Activated CD4-positive, alpha-beta T cell treated with anti-CD3 and anti-CD28 coated beads, Interleukin-2, amount 10 ng/mL, durations not matched to agents 7 days and 5 days (primary cell): ENCODE data around the gene PTMS. TPM values are rescaled to one million over a fixed set of nuclear protein-coding genes. Genes with fewer than 3 reads are reported as not detected.

Experiments used
- total RNA-seq, 2 experiments: library from RNA; stranded (reverse); gene quantifications; one replicate each; pipeline ENCODE4 v1.2.3, GENCODE V29; 2021

PTMS gene
- total RNA-seq, 2 experiments from 2014 or later: 16.4 to 25.6 TPM

Other genes starting within 250 kb of the PTMS start
- 1,000 to 10,000 TPM; 4,459 to 4,958 TPM for gene GAPDH, start 231.8 kb upstream of the PTMS start, total RNA-seq
- gene IFFO1, start 210.3 kb upstream of the PTMS start, total RNA-seq: 10 to 100 TPM; 28.3 to 30.4 TPM
- 10 to 100 TPM; 74.1 to 76.4 TPM for gene NOP2, start 198.1 kb upstream of the PTMS start, total RNA-seq
- 100 to 1,000 TPM; 262 to 263 TPM for gene CHD4, start 159.0 kb upstream of the PTMS start, total RNA-seq
- gene LPAR5, start 130.4 kb upstream of the PTMS start, total RNA-seq: 1 to 10 TPM; 6.2 to 6.6 TPM
- 1 to 10 TPM; 1.6 to 2.6 TPM for gene ACRBP, start 118.9 kb upstream of the PTMS start, total RNA-seq
- 10 to 100 TPM; 33.7 to 40.2 TPM for gene ING4, start 103.2 kb upstream of the PTMS start, total RNA-seq
- 10 to 100 TPM; 90.9 to 95.4 TPM for gene ZNF384, start 77.0 kb upstream of the PTMS start, total RNA-seq
- not detected for gene PIANP, start 65.5 kb upstream of the PTMS start, total RNA-seq
- 10 to 100 TPM; 29.5 to 36.8 TPM for gene COPS7A, start 42.3 kb upstream of the PTMS start, total RNA-seq
- 10 to 100 TPM; 90.7 to 95.4 TPM for gene MLF2, start 13.2 kb upstream of the PTMS start, total RNA-seq
- gene LAG3, start 6.2 kb downstream of the PTMS start, total RNA-seq: 10 to 100 TPM; 12.0 to 13.1 TPM
- 100 to 1,000 TPM; 219 to 227 TPM for gene CD4, start 23.2 kb downstream of the PTMS start, total RNA-seq
- under 1 TPM; 0.25 to 0.29 TPM for gene GPR162, start 55.5 kb downstream of the PTMS start, total RNA-seq
- gene P3H3, start 62.0 kb downstream of the PTMS start, total RNA-seq: under 1 TPM in 1 of 2 experiments, not detected in 1; 0.40 TPM
- not detected for gene GNB3, start 74.6 kb downstream of the PTMS start, total RNA-seq
- 100 to 1,000 TPM; 118 to 122 TPM for gene CDCA3, start 84.9 kb downstream of the PTMS start, total RNA-seq
- 100 to 1,000 TPM; 119 to 131 TPM for gene USP5, start 85.8 kb downstream of the PTMS start, total RNA-seq
- gene TPI1, start 101.2 kb downstream of the PTMS start, total RNA-seq: 1,000 to 10,000 TPM in 1 of 2 experiments, 100 to 1,000 TPM in 1; 918 to 1,035 TPM
- 10 to 100 TPM; 15.4 to 17.3 TPM for gene SPSB2, start 106.9 kb downstream of the PTMS start, total RNA-seq
- 1 to 10 TPM; 4.4 to 5.2 TPM for gene LRRC23, start 138.5 kb downstream of the PTMS start, total RNA-seq
- gene ENO2, start 148.2 kb downstream of the PTMS start, total RNA-seq: 100 to 1,000 TPM; 156 to 160 TPM
- gene ATN1, start 161.6 kb downstream of the PTMS start, total RNA-seq: 10 to 100 TPM; 27.3 to 27.6 TPM
- not detected for gene RNU7-1, start 177.5 kb downstream of the PTMS start, total RNA-seq
- 100 to 1,000 TPM; 156 to 181 TPM for gene C12orf57, start 177.7 kb downstream of the PTMS start, total RNA-seq
- gene PTPN6, start 185.0 kb downstream of the PTMS start, total RNA-seq: 100 to 1,000 TPM; 346 to 354 TPM
- gene PHB2, start 204.3 kb downstream of the PTMS start, total RNA-seq: 100 to 1,000 TPM; 214 to 230 TPM
- 10 to 100 TPM; 41.8 to 53.3 TPM for gene EMG1, start 204.6 kb downstream of the PTMS start, total RNA-seq